HFFc6 (cell line): ENCODE data around the gene ADNP. TPM values are rescaled to one million over a fixed set of nuclear protein-coding genes. Genes with fewer than 3 reads are reported as not detected.

Source experiments
- DNase-seq: peaks from one replicate; pipeline ENCODE4 v3.0.0-alpha.2; 2018
- H3K27ac Mint-ChIP-seq: 2 replicates; pipeline ENCODE4 v1.8.0; 2020; ENCODE audit warnings: mild to moderate bottlenecking, mixed read lengths
- H3K27me3 Mint-ChIP-seq: 2 replicates; pipeline ENCODE4 v1.8.0; 2021; ENCODE audit warnings: mild to moderate bottlenecking, moderate library complexity, mixed read lengths; ENCODE audit not compliant: insufficient read depth
- H3K36me3 Mint-ChIP-seq: 2 replicates; pipeline ENCODE4 v1.8.0; 2021; ENCODE audit warnings: low read depth, mixed read lengths
- H3K4me1 Mint-ChIP-seq: 2 replicates; pipeline ENCODE4 v1.8.0; 2020; ENCODE audit warnings: low read depth, mixed read lengths
- H3K4me3 Mint-ChIP-seq: 2 replicates; pipeline ENCODE4 v1.8.0; 2020; ENCODE audit warnings: mild to moderate bottlenecking, moderate library complexity, mixed read lengths
- H3K9me3 Mint-ChIP-seq: 2 replicates; pipeline ENCODE4 v1.8.0; 2020; ENCODE audit warnings: mild to moderate bottlenecking, mixed read lengths
- total RNA-seq, 6 experiments: library from RNA; stranded (reverse); fragmentation: NEBNext Ultra II Directional; extraction: Animal tissue kit (Norgen Biotek cat#: 25700); gene quantifications; 2 replicates in 1 of 6; 3 replicates in 5 of 6; pipeline ENCODE4 v1.2.3, GENCODE V29; 2021
- TF ChIP-seq, protein P1 (sequence below): fragments of 200-600 bp; sonication (generic); IDR thresholded peaks from 2 replicates; pipeline ENCODE4 v1.5.0; 2021; ENCODE audit warnings: antibody characterized with exemption, mild to moderate bottlenecking

Gene ADNP
- total RNA-seq, 6 experiments from 2014 or later = 56.5 to 68.8 (median 57.3) TPM

GRCh38 chr20:50930976-50931305, 296 bp downstream of the ADNP start:
- no peaks in the 10 kb centered on the region for H3K9me3 Mint-ChIP-seq
- H3K4me3 Mint-ChIP-seq = peak overlapping the region; percentile 84
- H3K4me1 Mint-ChIP-seq = peaks cover 64% of the 10 kb centered on the region
- peak overlapping the region; percentile 93 for H3K27ac Mint-ChIP-seq
- TF ChIP-seq, protein P1, sequence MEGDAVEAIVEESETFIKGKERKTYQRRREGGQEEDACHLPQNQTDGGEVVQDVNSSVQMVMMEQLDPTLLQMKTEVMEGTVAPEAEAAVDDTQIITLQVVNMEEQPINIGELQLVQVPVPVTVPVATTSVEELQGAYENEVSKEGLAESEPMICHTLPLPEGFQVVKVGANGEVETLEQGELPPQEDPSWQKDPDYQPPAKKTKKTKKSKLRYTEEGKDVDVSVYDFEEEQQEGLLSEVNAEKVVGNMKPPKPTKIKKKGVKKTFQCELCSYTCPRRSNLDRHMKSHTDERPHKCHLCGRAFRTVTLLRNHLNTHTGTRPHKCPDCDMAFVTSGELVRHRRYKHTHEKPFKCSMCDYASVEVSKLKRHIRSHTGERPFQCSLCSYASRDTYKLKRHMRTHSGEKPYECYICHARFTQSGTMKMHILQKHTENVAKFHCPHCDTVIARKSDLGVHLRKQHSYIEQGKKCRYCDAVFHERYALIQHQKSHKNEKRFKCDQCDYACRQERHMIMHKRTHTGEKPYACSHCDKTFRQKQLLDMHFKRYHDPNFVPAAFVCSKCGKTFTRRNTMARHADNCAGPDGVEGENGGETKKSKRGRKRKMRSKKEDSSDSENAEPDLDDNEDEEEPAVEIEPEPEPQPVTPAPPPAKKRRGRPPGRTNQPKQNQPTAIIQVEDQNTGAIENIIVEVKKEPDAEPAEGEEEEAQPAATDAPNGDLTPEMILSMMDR = no peak
- H3K27me3 Mint-ChIP-seq = no peaks in the 10 kb centered on the region; the same call in none of the 2 replicates
- no peak for DNase-seq
- peaks cover 40% of the 10 kb centered on the region for H3K36me3 Mint-ChIP-seq

- DNase-seq = no peak
- Mint-ChIP-seq H3K36me3 (peaks cover 45% of the 10 kb centered on the region), H3K4me1 (peaks cover 64% of the 10 kb centered on the region), H3K27ac (peak overlapping the region; percentile 87), H3K4me3 (peak overlapping the region; percentile 93), H3K9me3 (no peaks in the 10 kb centered on the region), H3K27me3 (no peaks in the 10 kb centered on the region; the same call in none of the 2 replicates)
- TF ChIP-seq, protein P1 = no peak
Measured at GRCh38 chr20:50930139-50930975, 880 bp downstream of the ADNP start.

- Mint-ChIP-seq H3K36me3 (peaks cover 50% of the 10 kb centered on the region), H3K4me3 (peak overlapping the region; percentile 93), H3K9me3 (no peaks in the 10 kb centered on the region), H3K4me1 (peaks cover 71% of the 10 kb centered on the region), H3K27ac (peak overlapping the region; percentile 87), H3K27me3 (no peaks in the 10 kb centered on the region; the same call in none of the 2 replicates)
- DNase-seq = peak; percentile 94
- TF ChIP-seq, protein P1 = peak; percentile 96
Measured at GRCh38 chr20:50929299-50930138, 1.7 kb downstream of the ADNP start.

GRCh38 chr20:50928469-50928868, 2.8 kb downstream of the ADNP start:
- peaks cover 65% of the 10 kb centered on the region for H3K4me1 Mint-ChIP-seq

GRCh38 chr20:50926530-50926929, 4.7 kb downstream of the ADNP start:
- DNase-seq = no peak
- Mint-ChIP-seq H3K4me1 (peaks cover 55% of the 10 kb centered on the region), H3K9me3 (no peaks in the 10 kb centered on the region), H3K36me3 (peaks cover 49% of the 10 kb centered on the region), H3K27ac (no peak overlapping the region), H3K4me3 (no peak overlapping the region), H3K27me3 (no peaks in the 10 kb centered on the region; the same call in none of the 2 replicates)
- TF ChIP-seq, protein P1 = no peak

More at GRCh38 chr20:50928469-50928868, 2.8 kb downstream of the ADNP start:
- Mint-ChIP-seq H3K27ac (peak overlapping the region; percentile 45; the same call in 1 of the 2 replicates), H3K27me3 (no peaks in the 10 kb centered on the region; the same call in none of the 2 replicates), H3K4me3 (peak overlapping the region; percentile 93), H3K36me3 (peaks cover 44% of the 10 kb centered on the region), H3K9me3 (no peaks in the 10 kb centered on the region)
- TF ChIP-seq, protein P1 = peak; percentile 31; the same call in 1 of the 2 replicates
- no peak for DNase-seq
